GM12892 (cell line): Measurements from ENCODE around the gene ACKR2.

Experiments
- DNase-seq: peaks from one replicate; pipeline ENCODE4 v3.0.0; 2011; ENCODE audit not compliant: insufficient read length
- FAIRE-seq: peaks from 2 replicates; lab custom pipeline; 2011; peaks lifted over from hg19 to GRCh38; lab: Jason Lieb, UNC
- POLR2A ChIP-seq: IDR thresholded peaks from 2 replicates; pipeline ENCODE4 v1.6.1; 2011; ENCODE audit warnings: low read depth, low read length, control low read depth
- POLR2AphosphoS5 ChIP-seq: IDR thresholded peaks from 2 replicates; pipeline ENCODE4 v1.6.1; 2011; ENCODE audit warnings: low read depth, low read length, control low read depth
- TAF1 ChIP-seq: IDR thresholded peaks from 2 replicates; pipeline ENCODE4 v1.6.1; 2011; ENCODE audit warnings: low read depth, mild to moderate bottlenecking, control low read depth, low read length, borderline replicate concordance

Gene ACKR2

GRCh38 chr3:42853739-42854302, 44.6 kb downstream of the ACKR2 start:
- FAIRE-seq (no peak), DNase-seq (no peak)
- TF ChIP-seq POLR2A = no peak
- TF ChIP-seq POLR2AphosphoS5 = no peak
- no peak for TF ChIP-seq TAF1

GRCh38 chr3:42855219-42855546, 45.9 kb downstream of the ACKR2 start:
- no peak for FAIRE-seq
- DNase-seq = no peak

GRCh38 chr3:42855547-42856380, 46.5 kb downstream of the ACKR2 start:
- FAIRE-seq = no peak
- DNase-seq = no peak
- no peak for TF ChIP-seq POLR2A
- no peak for TF ChIP-seq TAF1
- TF ChIP-seq POLR2AphosphoS5 = no peak

More at GRCh38 chr3:42855219-42855546, 45.9 kb downstream of the ACKR2 start:
- TF ChIP-seq POLR2AphosphoS5 (no peak), TAF1 (no peak), POLR2A (no peak)

GRCh38 chr3:42856544-42856943, 47.3 kb downstream of the ACKR2 start:
- FAIRE-seq (no peak), DNase-seq (no peak)
- no peak for TF ChIP-seq POLR2A
- TF ChIP-seq POLR2AphosphoS5 = no peak
- no peak for TF ChIP-seq TAF1

GRCh38 chr3:42864321-42864950, 55.2 kb downstream of the ACKR2 start:
- FAIRE-seq (no peak), DNase-seq (no peak)
- no peak for TF ChIP-seq POLR2AphosphoS5
- no peak for TF ChIP-seq POLR2A
- TF ChIP-seq TAF1 = no peak

- TF ChIP-seq POLR2A = no peak
- TF ChIP-seq TAF1 = no peak
- no peak for TF ChIP-seq POLR2AphosphoS5
- DNase-seq (no peak), FAIRE-seq (no peak)
Observed at GRCh38 chr3:42865256-42865655, 56.0 kb downstream of the ACKR2 start.

GRCh38 chr3:42867138-42867537, 57.9 kb downstream of the ACKR2 start:
- FAIRE-seq (no peak), DNase-seq (no peak)
- TF ChIP-seq POLR2AphosphoS5 (no peak), TAF1 (no peak), POLR2A (no peak)

- DNase-seq = no peak
- TF ChIP-seq TAF1 = no peak
- TF ChIP-seq POLR2A = no peak
- TF ChIP-seq POLR2AphosphoS5 = no peak
- FAIRE-seq = no peak
Observed at GRCh38 chr3:42868841-42869240, 59.6 kb downstream of the ACKR2 start.

GRCh38 chr3:42871592-42872196, 62.4 kb downstream of the ACKR2 start:
- TF ChIP-seq TAF1 = no peak
- FAIRE-seq (no peak), DNase-seq (no peak)

GRCh38 chr3:42872718-42873117, 63.5 kb downstream of the ACKR2 start:
- DNase-seq = no peak
- TF ChIP-seq TAF1 = no peak
- no peak for TF ChIP-seq POLR2AphosphoS5
- TF ChIP-seq POLR2A = no peak
- no peak for FAIRE-seq

GRCh38 chr3:42873221-42873982, 64.2 kb downstream of the ACKR2 start:
- FAIRE-seq (no peak), DNase-seq (no peak)
- TF ChIP-seq TAF1 (no peak), POLR2AphosphoS5 (no peak), POLR2A (no peak)
